Uterus (tissue), 2 donors: ENCODE data around the gene SLC6A19.

Source experiments
- CTCF ChIP-seq, 4 experiments: fragments of 200-600 bp in 2 of 4; fragments of 450-650 bp in 2 of 4; sonication (generic) in 2 of 4; IDR thresholded peaks; one replicate each; pipeline ENCODE4 v1.5.1; 2016 to 2019; ENCODE audit warnings: antibody characterized with exemption in 4 of 4, mild to moderate bottlenecking in 2 of 4, moderate library complexity in 1 of 4
- POLR2A ChIP-seq, 2 donors: fragments of 450-650 bp; IDR thresholded peaks; one replicate each; pipeline ENCODE4 v1.6.1; 2016; ENCODE audit warnings: antibody characterized with exemption in 2 of 2, mild to moderate bottlenecking in 1 of 2, moderate library complexity in 1 of 2

- no peak for TF ChIP-seq POLR2A (IDR thresholded peaks at IDR 0.05)
- no peak for TF ChIP-seq CTCF (IDR thresholded peaks at IDR 0.05)
These were observed 66.7 kb downstream of the SLC6A19 start for GRCh38 chr5:1268056-1268455.
